Measurements from ENCODE around the gene NMT1. TPM values are rescaled to one million over a fixed set of nuclear protein-coding genes. Genes with fewer than 3 reads are reported as not detected.

NMT1 gene
- total and polyA plus RNA-seq, 2 of the 13 experiments (the other 11 are each of a cell fraction or from before 2014, with no cell fraction given) = 75.7 to 142 TPM

GRCh38 chr17:45148183-45149036, 87.3 kb downstream of the NMT1 start, which contains the start of gene HEXIM1 (continued):
- TF ChIP-seq NFATC3 (CRISPR knock-in tag; IDR thresholded peaks at IDR 0.05) = no peak
- TF ChIP-seq ZFP1 (CRISPR knock-in tag; IDR thresholded peaks at IDR 0.05) = no peak; the same call in none of the 2 replicates
- TF ChIP-seq, protein P1, sequence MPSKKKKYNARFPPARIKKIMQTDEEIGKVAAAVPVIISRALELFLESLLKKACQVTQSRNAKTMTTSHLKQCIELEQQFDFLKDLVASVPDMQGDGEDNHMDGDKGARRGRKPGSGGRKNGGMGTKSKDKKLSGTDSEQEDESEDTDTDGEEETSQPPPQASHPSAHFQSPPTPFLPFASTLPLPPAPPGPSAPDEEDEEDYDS (CRISPR knock-in tag; IDR thresholded peaks at IDR 0.05) = peak; percentile 99
- TF ChIP-seq ZEB1 (IDR thresholded peaks at IDR 0.05; ENCODE audit: insufficient replicate concordance, low read depth) = no peak
- TF ChIP-seq HMGA1 (CRISPR knock-in tag; conservative IDR thresholded peaks at IDR 0.05) = no peak
- TF ChIP-seq, protein P2, sequence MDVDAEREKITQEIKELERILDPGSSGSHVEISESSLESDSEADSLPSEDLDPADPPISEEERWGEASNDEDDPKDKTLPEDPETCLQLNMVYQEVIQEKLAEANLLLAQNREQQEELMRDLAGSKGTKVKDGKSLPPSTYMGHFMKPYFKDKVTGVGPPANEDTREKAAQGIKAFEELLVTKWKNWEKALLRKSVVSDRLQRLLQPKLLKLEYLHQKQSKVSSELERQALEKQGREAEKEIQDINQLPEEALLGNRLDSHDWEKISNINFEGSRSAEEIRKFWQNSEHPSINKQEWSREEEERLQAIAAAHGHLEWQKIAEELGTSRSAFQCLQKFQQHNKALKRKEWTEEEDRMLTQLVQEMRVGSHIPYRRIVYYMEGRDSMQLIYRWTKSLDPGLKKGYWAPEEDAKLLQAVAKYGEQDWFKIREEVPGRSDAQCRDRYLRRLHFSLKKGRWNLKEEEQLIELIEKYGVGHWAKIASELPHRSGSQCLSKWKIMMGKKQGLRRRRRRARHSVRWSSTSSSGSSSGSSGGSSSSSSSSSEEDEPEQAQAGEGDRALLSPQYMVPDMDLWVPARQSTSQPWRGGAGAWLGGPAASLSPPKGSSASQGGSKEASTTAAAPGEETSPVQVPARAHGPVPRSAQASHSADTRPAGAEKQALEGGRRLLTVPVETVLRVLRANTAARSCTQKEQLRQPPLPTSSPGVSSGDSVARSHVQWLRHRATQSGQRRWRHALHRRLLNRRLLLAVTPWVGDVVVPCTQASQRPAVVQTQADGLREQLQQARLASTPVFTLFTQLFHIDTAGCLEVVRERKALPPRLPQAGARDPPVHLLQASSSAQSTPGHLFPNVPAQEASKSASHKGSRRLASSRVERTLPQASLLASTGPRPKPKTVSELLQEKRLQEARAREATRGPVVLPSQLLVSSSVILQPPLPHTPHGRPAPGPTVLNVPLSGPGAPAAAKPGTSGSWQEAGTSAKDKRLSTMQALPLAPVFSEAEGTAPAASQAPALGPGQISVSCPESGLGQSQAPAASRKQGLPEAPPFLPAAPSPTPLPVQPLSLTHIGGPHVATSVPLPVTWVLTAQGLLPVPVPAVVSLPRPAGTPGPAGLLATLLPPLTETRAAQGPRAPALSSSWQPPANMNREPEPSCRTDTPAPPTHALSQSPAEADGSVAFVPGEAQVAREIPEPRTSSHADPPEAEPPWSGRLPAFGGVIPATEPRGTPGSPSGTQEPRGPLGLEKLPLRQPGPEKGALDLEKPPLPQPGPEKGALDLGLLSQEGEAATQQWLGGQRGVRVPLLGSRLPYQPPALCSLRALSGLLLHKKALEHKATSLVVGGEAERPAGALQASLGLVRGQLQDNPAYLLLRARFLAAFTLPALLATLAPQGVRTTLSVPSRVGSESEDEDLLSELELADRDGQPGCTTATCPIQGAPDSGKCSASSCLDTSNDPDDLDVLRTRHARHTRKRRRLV (CRISPR knock-in tag; IDR thresholded peaks at IDR 0.05) = peak; percentile 26
- TF ChIP-seq REXO4 (CRISPR knock-in tag; IDR thresholded peaks at IDR 0.05; ENCODE audit: borderline replicate concordance) = 0 out of 2 replicates have a peak, but pooled peaks have one; percentile 11
- TF ChIP-seq, protein P3, sequence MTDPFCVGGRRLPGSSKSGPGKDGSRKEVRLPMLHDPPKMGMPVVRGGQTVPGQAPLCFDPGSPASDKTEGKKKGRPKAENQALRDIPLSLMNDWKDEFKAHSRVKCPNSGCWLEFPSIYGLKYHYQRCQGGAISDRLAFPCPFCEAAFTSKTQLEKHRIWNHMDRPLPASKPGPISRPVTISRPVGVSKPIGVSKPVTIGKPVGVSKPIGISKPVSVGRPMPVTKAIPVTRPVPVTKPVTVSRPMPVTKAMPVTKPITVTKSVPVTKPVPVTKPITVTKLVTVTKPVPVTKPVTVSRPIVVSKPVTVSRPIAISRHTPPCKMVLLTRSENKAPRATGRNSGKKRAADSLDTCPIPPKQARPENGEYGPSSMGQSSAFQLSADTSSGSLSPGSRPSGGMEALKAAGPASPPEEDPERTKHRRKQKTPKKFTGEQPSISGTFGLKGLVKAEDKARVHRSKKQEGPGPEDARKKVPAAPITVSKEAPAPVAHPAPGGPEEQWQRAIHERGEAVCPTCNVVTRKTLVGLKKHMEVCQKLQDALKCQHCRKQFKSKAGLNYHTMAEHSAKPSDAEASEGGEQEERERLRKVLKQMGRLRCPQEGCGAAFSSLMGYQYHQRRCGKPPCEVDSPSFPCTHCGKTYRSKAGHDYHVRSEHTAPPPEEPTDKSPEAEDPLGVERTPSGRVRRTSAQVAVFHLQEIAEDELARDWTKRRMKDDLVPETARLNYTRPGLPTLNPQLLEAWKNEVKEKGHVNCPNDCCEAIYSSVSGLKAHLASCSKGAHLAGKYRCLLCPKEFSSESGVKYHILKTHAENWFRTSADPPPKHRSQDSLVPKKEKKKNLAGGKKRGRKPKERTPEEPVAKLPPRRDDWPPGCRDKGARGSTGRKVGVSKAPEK (CRISPR knock-in tag; IDR thresholded peaks at IDR 0.05; ENCODE audit: borderline replicate concordance) = peak; percentile 89; the same call in 1 of the 2 replicates
- peak; percentile 80; the same call in 1 of the 2 replicates for TF ChIP-seq HES4 (CRISPR knock-in tag; IDR thresholded peaks at IDR 0.05; ENCODE audit: borderline replicate concordance)
- peak; percentile 34; the same call in 1 of the 2 replicates for TF ChIP-seq GLI4 (CRISPR knock-in tag; IDR thresholded peaks at IDR 0.05; ENCODE audit: borderline replicate concordance)
- TF ChIP-seq ZXDC (CRISPR knock-in tag; IDR thresholded peaks at IDR 0.05) = no peak
- TF ChIP-seq, protein P4, sequence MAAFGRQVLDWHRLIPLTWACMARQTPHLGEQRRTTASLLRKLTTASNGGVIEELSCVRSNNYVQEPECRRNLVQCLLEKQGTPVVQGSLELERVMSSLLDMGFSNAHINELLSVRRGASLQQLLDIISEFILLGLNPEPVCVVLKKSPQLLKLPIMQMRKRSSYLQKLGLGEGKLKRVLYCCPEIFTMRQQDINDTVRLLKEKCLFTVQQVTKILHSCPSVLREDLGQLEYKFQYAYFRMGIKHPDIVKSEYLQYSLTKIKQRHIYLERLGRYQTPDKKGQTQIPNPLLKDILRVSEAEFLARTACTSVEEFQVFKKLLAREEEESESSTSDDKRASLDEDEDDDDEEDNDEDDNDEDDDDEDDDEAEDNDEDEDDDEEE (CRISPR knock-in tag; IDR thresholded peaks at IDR 0.05) = 0 out of 2 replicates have a peak, but pooled peaks have one; percentile 63
- 0 out of 2 replicates have a peak, but pooled peaks have one; percentile 22 for TF ChIP-seq ZNF12 (CRISPR knock-in tag; IDR thresholded peaks at IDR 0.05)
- peak; percentile 81; the same call in 1 of the 2 replicates for TF ChIP-seq THYN1 (CRISPR knock-in tag; IDR thresholded peaks at IDR 0.05; ENCODE audit: borderline replicate concordance, low read depth)
- TF ChIP-seq ZNF746 (CRISPR knock-in tag; IDR thresholded peaks at IDR 0.05) = peak; percentile 94
- TF ChIP-seq GATAD2A (CRISPR knock-in tag; IDR thresholded peaks at IDR 0.05) = peak; percentile 82

Measured in HepG2 (cell line).